ENCODE results near the gene DNM2.

The DNM2 gene

GRCh38 chr19:10691178-10691881 is 26.5 kb upstream of the DNM2 start:
- no peak for DNase-seq

- no peak for DNase-seq
These were observed 26.0 kb upstream of the DNM2 start for GRCh38 chr19:10691883-10692282.

GRCh38 chr19:10692673-10693264 is 25.1 kb upstream of the DNM2 start:
- no peak for DNase-seq

- no peak for DNase-seq
These were observed 23.1 kb upstream of the DNM2 start for GRCh38 chr19:10694706-10695307.

GRCh38 chr19:10695401-10696398 is 22.2 kb upstream of the DNM2 start:
- DNase-seq, result peak; percentile 63 to 93 (median 78)

DNA sequence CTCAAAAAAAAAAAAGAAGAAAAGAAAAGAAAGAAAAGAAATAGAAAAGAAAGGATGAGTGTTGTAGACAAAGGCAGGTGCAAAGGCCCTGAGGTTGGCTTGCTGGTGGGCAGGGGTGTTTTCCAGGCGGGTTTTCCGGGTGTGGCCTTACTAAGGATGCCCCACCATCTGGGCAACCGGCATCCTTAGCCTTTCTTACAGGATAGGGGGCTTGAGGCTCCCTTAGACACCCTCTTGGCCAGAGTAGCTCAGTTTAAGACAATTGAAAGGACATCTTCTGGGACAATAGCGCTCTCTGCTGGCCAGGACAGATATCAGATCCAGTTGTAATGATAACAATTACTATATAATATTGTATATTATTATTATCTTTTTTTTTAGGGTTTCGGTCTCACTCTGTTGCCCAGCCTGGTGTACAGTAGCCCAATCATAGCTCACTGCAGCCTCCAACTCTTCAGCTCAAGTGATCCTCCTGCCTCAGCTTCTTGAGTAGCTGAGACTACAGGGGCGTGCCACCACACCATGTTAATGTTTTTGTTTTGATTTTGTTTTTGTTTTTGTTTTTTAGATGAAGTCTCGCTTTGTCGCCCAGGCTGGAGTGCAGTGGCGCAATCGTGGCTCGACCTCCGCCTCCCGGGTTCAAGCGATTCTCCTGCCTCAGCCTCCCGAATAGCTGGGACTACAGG is 18.1 kb upstream of the DNM2 start:
- DNase-seq, result peak in 4 of 5 experiments; percentile 33 to 66 (median 61)

- peak in 1 of 5 experiments; percentile 18 for DNase-seq
These were observed 15.8 kb upstream of the DNM2 start for GRCh38 chr19:10701955-10702525.

GRCh38 chr19:10706990-10707389 is 10.9 kb upstream of the DNM2 start:
- no peak for DNase-seq

DNA sequence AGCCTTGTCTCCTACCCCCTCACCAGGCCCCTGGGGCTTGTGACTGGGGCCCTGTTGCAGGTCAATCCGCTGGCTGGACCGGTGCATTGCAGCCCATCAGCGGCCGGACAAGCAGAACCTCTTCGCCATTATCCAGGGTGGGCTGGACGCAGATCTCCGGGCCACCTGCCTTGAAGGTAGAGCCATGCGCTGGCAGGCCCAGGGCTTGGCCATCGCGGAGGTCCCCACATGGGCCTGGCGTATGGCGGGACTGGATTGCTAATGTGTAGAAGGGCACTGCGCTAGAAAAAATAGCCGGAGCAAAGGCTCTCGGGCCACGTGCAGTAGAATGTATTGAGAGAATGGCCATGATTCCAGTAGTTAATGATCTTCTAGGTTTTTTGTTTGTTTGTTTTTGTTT is 10.4 kb upstream of the DNM2 start:
- DNase-seq, result no peak

DNA sequence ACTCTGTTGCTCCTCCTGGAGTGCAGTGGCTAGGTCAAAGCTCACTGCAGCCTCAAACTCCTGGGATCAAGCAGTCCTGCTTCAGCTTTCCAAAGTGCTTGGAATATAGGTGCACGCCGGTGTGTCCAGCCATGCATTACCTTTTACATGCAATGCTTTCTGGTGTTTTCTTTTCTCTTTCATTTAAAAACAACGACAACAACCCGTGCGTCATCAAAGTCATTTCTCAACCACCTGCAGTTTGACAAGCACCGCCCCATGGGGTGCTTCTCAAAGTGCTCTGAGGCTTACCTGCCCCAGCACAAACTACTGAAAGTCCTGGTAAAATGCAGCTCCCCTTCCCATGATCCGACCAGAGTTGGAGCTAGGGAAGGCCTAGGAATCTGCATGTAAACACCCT is 9.6 kb upstream of the DNM2 start:
- no peak for DNase-seq

DNA sequence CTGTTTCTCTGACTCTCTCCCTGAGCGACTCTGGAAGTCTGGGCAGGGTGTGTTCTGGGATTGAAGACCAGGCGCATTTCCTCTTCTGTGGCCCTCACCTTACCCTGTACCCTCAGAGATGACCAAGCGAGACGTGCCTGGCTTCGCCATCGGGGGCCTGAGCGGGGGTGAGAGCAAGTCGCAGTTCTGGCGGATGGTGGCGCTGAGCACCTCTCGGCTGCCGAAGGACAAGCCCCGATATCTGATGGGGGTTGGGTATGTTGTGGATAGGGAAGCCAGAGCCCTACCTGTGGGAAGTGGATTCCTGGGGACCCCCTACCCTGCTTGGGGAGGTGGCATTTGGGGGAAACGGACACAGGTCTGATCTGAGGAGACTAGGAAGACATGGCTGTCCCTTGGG is 5.8 kb upstream of the DNM2 start:
- DNase-seq, result no peak

- no peak for DNase-seq
These were observed 5.1 kb upstream of the DNM2 start for GRCh38 chr19:10712754-10713153.

- DNase-seq, result no peak
These were observed 4.6 kb upstream of the DNM2 start for GRCh38 chr19:10713317-10713716.

GRCh38 chr19:10717054-10717355 is 874 bp upstream of the DNM2 start:
- DNase-seq, result no peak

DNA sequence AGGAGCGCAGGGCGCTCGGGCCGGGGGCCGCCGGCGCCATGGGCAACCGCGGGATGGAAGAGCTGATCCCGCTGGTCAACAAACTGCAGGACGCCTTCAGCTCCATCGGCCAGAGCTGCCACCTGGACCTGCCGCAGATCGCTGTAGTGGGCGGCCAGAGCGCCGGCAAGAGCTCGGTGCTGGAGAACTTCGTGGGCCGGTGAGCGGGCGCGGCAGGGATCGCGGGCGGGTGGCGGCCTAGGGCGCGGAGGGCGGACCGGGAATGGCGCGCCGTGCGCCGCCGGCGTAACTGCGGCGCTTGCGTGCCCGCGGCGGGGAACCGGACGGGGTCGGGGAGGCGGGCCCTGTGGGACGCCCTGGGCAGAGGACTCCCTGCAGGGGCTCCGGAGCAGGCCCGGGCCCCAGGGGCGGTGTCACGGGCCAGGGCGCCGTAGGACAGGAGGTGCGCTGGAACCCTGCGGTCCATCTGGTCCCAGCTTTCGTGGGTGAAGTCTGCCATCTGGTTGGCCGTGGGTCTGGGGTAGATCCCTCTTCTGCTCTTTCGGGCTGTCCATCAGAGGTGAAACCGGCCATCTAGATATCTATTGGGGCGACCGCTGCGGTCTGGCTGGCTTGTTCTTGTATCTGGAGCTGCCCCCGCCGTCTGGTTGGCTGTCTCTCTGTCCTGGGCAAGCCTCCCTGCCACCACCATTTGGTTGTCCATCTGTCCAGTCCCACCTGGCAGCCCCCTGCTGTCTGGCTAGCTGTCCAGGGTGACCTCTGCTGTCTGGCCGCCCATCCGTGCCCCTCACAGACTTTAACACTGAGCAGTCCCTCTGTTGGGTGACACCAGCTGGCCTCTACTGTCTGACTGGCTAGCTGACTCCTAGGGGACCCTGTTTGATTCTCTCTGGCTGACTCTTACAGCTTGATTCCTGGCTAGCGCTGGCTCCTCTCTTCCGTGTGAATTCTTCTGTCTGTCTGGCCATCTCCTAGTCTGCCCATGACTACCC is 622 bp downstream of the DNM2 start:
- peak; percentile 16 to 74 (median 38) for DNase-seq

DNA sequence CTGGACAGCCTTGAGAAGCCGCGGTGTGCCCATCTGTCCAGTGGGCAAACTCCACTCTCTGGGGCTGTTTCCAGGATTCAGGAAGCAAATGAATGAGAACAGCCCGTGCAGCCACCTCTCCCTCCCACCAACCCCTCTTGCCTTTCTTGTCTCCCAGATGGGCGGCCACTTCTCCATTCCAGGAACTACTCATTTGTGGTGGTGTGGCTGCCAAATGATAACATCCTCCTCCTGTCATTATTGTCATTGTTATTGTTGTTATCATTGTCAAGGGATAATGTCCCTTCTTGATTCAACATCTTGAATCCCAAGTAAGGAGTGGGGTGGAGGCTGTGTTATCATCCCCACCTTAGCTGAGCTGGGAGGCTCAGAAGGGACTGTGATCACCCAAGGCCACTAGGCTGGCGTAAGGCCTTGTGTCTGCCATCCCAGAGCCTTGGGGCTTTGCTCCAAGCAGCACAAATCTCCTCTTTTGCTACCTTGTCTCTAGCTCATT is 1.6 kb downstream of the DNM2 start:
- peak in 1 of 5 experiments; percentile 35 for DNase-seq

- DNase-seq, result no peak
These were observed 2.8 kb downstream of the DNM2 start for GRCh38 chr19:10720607-10721125.

DNA sequence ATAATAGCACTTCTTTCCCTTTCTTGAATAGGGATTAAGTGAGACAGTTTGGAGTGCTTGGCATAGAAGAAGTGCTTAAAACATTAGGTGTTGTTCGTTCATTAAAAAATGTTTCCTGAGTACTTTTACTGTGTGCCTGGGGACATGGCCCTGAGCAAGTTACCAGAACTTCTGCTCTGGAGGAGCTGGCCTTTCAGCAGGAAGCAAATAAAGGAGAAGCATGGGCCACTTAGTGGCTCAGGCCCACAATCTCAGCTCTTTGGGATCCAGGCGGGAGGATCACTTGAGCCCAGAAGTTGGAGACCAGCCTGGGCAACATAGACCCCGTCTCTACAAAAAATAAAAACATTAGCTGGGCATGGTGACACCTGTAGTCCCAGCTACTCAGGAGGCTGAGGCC is 5.7 kb downstream of the DNM2 start:
- no peak for DNase-seq

DNA sequence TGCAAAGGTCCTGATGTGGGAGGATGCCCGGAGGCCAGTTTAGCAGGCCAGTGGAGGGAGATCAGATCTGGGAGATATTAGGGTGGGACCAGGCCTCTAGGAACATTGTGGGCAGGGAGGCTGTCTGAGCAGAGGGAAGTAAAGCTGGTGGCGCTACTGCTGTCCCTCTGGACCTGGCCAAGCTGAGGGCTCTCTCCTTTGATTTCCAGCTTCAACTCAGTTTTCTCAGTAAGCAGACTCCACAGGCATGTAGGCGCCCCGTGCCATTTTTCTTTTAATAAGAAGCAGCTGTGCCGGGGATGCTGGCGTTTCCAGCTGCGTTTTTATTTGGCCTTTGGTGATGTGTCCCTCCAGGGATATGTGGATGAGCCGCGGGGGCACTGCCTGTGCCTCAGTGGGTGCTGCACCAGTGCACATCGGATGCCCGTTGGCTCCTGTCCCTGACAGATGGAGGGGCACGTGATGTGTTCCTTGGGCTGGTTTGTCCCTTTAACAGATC is 6.7 kb downstream of the DNM2 start:
- no peak for DNase-seq

DNA sequence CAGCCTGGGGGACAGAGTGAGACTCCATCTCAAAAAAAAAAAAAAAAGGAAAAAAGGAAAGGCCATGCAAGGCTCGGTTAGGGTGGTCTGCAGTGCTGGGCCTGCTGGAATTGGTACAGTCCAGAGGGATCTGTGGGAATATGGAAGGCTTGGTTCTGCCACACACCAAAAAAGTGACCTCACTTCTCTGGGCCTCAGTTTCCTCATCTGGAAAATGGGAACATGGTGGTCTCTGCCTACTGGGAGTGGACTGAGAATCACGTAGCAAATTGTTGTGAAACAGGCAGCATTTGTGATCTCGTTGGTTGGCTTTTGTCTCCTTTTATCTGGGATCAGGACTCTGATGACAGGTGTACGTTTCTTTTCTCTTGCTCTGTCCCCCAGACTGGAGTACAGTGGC is 7.5 kb downstream of the DNM2 start:
- DNase-seq, result no peak
